NCI-H524 treated with DMSO at 0.1 percent for 48 hours (cell line): ENCODE results near the gene YWHAG.
A peak's percentile ranks its signal among the peaks of the same experiment; 100 is the strongest.
"Not testable (repeated sequence)": the region's sequence is repeated elsewhere in the genome, so short reads cannot be mapped to it uniquely, and the experiment has no call there.

Experiments
- DNase-seq: peaks from one replicate; lab custom pipeline; 2025; lab: John Stamatoyannopoulos, UW

Gene YWHAG

DNA sequence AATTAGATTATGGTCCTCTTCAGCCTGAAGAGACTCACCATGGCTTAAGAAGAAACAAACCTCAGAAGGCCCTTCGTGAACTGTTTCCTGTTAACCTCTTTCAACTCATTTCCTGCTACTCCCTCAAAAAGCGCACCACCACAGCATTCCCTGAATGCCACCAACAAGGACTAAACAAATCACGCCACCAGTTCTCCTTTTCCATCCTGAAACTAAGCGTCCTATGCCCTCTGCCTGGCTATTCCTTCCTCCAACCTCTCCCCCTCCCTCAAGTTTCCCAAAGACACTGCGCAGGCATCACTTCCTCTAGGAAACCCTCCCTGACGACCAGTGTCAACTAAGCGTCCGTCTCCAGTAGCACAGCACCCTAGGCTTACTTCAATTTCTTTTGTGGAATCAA, 12.0 kb downstream of the YWHAG start:
- no peak for DNase-seq

DNA sequence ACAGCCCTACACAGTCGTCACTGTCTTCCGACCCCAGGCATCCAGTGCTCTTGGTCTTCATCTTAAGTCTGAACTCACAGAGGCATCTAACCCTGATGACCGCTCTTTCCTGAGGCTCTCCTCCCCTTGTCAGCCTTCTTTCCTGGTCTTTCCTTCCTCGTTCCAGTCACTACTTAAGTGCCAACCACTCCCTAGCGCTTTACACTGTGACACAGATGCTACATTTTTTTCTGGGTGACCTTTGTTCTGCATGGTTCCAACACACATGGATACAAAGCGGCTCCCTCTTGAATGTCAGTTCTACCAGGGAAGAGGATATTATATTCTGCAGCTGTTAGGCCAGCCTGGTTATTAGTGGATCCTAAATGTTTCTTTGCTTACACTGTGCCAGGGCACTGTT, 12.7 kb downstream of the YWHAG start:
- no peak for DNase-seq

DNA sequence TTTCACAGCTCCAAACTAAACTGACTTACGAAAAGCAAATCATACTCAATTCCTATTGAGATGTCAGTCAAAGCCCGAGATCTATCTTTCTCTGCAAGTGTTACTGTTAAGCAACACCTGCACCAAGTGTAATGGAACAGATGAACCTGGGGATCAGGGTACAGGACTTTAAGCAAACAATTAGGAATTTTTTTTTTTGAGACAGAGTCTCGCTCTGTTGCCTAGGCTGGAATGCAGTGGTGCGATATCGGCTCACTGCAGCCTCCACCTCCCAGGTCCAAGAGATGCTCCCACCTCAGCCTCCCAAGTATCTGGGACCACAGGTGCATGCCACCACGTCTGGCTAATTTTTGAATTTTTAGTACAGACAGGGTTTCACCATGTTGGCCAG, 14.9 kb downstream of the YWHAG start:
- no peak for DNase-seq

DNA sequence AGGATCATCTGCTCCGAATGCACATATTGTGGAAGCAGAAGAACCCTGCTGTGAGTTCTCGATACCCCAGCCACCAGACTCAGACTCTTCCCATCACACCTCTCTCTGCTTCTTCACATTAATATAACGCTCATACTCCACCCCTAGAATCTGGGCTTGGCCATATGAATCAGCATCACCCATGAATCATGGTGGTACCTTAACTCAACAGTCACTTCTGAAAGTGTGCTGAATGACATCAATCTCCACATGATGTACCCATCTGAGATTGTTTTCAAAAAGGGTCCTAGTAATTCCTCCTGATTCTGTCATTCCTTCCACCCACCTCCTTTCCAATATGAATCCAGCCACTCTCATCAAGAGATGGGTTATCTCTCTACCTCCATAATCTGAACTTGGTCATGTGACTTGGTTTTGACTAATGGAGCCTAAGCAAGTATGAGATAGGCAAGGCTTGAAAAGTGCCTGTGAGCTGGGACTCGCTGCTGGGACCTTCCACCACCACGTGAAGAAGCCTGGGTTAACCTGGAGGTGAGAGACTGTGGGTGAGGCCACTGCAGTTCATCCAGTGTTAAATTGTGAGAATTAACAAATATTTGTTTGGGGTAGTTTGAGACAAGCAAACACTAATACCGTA, 15.4 kb downstream of the YWHAG start:
- DNase-seq, result no peak

DNA sequence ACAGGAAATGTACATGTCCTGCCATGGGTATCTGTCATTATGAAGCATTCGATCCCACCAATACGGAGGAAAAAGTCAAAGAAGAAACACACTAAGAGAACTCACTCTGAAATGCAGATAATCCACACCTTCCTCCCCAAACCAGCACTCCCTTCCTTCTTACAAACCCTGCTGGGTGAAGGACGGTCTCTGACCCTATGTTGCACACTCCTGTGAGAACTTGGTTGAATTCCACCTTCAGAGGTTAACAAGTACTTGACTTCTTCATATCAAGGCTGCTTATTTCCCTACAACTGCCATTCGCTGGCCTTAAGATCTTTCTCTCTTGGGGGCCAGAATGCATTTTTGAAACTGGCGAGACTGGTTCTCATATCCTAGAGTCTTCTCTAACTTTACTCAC, 16.6 kb downstream of the YWHAG start:
- DNase-seq, result no peak

DNA sequence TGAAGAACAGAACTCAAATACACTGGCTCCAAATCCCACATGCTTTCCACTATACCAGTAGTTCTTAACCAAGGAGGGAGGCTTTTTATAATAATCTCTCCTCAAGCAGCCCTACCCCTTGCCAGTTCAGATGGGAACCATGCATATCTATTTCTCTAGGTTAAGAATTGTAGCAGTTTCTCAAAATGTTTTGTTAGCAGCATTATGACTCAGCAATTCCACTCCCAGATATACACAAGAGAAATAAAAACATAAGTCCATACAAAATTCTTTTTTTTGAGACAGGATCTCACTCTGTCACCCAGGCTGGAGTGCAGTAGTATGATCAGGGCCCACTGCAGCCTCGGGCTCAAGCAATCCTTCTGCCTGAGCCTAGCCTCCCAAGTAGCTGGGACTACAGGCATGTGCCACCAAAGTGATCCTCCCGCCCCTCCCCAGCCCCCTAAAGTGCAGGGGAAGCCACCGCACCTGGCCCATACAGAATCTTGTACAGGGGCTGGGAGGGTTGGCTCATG, 18.1 kb downstream of the YWHAG start:
- no peak for DNase-seq

DNA sequence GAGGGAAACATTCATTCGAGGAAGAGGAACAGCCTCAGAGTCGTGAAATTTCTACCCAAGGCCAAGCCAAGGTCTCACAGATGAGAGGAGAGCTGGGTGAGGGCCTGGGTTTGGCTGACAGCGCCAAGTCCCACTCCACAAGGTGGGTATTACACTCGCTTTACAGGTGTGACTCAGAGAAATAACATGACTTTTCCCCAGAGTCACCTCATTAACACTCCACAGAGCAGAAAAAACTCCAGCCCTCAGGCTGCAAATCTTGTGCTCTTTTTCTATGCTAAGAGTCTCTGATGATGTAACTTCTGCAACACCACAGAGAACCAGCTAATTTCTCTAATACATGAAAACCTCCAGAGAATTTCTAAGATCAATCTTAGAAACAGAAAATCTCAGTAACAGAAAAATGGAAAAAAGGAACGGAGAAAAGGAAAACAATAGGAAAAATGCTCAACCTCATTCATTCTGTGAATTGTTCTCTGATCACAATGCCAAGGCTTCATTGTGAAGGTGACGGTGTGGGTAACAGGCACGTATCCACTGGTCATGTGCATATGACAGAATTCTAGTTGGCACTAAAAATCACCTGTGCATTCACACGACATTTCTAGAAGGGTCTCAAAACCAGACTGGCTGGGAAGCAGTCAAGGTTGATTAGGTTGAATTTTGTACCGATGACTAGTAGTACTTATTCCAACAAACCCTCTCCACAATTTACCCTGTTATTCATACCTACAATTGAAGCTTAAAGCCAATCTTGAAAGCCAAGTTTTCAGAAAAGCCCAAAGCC, 20.3 kb downstream of the YWHAG start:
- no peak for DNase-seq

DNA sequence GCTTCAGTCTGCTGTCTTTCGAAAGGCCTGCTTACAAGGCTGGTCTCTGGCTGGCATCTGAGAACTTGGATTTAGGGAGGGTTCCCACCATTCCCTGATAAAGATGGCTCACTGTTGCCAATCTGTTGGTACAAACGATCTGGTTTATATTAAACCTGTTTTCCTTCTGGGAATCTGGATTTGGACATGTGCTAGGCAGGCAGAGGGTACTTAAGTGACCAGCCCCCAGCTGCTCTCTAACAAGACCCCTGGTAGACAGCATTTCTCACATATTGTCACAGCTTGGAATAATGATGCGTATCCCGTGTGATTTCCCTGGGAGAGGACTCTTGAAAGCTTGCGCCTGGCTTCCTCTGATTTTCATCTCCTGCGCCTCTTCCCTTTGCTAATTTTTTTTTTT, 21.6 kb downstream of the YWHAG start:
- peak; percentile 60 for DNase-seq

DNA sequence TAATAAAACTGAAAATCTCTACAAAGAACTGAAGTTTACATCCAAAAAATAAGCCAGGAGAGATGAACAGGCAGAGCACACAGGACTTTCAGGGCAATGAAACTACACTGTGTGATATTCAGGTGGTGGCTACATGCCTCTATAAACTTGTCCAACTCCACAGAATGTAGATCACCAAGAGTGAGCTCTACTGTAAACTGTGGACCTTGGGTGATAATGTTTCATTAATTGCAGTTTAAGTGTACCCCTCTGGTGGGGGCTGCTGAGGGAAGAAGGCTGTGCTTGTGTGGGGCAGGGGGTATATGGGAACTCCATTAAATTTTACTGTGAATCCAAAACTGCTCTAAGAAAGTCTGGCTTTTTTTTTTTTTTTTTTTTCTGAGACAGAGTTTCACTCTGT, 22.7 kb downstream of the YWHAG start:
- DNase-seq, result no peak

DNA sequence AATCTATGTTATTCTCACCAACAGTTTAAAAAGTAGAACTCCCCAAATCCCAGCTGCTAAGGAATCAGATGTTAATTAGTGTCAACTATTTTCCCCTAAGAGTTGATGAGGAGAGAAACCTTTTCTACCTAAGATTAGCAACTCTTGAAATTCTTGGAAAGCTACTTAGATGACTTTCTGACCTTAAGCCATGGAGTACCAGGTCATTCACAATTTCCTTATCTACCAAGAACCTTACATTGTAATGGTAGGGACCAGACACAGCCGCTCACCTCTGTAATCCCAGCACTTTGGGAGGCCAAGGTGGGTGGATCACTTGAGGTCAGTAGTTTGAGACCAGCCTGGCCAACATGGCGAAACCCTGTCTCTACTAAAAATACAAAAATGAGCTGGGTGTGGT, 23.4 kb downstream of the YWHAG start:
- DNase-seq, result not testable (repeated sequence)

DNA sequence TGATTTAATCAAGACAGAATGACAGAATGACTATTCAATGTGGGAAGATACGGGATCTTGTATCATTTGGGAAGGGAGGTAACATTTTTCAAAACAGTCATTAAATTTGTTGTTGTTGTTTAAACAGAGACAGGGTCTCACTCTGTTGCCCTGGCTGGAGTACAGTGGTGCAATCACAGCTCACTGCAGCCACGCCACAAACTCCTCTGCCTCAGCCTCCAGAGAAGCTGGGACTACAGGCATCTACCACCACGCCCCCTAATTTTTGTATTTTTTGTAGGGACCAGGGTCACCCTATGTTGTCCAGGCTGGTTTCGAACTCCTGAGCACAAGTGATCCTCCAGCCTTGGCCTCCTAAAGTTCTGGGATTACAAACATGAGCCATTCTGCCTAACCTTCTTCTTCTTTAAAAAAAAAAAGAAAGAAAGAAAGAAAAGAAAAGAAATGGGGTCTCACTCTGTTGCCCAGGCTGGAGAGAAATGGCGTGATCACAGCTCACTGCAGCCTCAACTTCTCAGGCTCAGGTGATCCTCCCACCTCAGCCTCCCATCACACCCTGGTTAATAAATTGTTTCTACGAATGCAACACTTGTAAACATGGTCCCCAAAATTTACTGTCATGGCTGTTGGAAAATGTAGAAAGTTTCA, 24.3 kb downstream of the YWHAG start:
- DNase-seq, result no peak

DNA sequence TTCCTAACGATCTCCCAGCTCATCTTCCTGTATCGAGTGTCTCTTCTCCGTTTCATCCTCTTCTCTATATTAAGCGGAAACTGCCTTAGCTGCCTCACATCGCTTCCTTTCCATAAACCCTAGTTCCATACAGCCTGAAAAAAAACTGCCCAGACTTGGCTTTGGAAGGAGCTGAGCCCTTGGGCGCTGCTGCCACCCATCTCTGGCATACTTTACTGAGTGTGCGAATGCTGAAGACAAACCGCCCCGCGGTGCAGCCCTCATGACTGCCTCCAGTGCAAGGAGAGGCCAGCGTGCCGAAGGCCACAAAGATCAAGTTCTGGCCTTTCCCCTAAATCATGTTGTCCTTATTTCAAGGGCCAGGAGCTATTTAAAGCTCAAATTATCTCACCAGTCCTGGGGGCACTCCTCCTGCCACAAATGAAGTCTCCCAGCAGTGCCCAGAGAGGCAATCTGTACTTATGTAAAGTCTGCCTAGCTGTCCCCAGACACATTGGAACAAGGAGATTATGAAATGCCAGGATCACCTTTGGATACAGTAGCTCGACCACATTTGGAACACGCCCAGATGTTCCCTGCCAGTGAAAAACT, 25.2 kb downstream of the YWHAG start:
- no peak for DNase-seq

DNA sequence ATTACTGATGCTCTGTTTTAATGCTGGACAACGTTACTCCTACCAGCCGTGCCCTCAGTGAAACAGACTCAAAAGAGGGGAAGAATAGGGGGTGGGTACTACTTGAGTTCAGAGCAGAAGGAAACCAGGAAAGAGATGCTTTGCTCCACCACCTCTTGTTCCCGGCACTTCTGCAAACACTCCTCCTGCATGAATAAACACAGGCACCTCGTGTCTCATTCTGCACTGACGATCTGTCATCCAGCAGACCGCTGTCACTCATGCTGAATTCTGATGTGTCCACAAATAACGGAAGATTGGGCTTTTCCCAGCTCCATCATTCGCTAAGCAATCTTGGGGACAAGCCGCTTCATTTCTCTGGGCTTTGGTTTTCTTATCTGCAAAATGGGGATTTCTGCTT, 26.7 kb downstream of the YWHAG start:
- DNase-seq, result no peak

DNA sequence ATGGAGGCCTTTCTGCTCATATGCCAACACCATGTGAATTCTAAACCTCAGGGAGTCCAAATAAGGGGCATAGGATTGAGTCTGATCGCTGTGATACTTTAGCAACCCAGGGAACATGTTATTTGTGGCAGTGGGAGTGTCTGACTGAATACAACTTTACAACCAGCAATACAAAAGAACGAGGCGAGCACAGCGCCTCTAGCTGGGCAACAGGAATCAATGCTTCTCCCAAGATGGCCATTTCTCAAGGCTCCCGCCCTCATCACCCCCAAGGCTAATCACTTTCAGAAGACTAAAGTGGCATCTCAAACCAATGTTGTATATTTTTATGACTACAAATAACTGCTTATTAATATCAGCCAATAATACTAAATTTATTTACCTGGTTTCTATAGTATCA, 28.1 kb downstream of the YWHAG start:
- DNase-seq, result no peak

DNA sequence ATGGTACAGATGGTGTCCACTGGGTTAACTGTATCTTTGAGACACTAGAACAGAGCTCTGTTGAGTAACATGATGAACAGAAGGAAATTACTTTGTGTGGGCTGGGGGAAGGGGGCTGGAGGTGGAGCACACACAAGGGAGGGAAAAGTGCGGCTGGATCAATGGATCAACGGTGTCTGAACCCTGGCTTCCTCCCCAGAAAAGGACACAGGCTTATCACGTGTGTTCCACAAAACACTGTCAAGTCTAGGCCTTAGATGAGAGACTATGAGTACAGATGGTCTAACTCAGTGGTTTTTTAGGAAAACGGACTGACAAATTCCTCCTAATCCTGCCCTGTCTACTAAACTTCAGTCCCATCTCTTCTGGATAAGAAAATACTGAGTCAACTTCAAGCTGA, 28.5 kb downstream of the YWHAG start:
- DNase-seq, result no peak

DNA sequence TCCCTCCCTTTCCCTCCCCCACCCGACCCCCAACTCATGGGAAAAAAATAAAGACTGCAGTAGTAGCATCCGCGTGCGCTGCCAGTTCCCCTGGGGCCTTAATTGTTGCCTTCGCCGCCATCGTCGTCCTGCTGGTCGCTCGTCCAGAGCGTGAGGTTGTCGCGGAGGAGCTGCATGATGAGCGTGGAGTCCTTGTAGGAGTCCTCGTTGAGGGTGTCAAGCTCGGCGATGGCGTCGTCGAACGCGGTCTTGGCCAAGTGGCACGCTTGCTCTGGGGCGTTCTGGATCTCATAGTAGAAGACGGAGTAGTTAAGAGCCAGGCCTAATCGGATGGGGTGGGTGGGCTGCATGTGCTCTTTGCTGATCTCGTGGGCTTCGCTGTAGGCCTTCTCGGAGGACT, 29.3 kb downstream of the YWHAG start:
- DNase-seq, result no peak

DNA sequence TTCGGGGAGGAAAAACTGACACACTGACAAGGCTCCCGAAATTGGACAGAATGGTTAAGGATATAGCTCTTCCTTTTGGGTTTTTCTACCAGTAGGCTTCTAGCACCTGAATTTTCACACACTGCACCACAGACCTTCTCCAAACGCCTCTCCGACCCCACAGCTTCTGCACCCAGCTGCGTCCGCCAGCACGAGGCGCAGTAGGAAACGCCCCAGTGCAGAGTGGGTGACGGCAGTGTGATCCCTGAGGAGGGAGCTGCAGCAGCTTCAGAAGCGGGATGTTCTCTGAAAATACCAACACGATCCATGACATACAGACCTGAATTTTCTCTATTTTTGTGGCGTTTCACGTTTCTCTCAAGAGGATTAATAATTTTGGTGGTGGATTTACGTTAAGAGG, 30.4 kb downstream of the YWHAG start:
- no peak for DNase-seq

DNA sequence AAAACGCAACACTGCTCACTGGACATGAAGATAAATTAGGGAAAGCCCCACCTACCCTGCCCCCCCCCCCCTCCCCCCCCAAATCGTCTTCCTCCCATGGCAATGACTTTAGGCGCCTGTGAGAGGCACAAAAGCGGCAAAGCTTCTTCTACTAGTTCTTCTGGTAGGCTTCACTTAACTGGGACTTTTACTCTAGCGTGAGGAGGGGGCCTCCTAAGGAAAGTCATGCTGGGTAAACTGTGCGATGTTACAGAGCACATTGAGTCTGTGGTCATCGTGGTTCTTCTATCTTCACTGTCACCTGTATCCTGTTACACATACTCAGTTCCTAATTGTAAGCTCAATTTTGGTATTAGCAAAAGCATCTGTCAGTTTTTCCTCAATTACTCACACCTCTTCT, 31.2 kb downstream of the YWHAG start:
- no peak for DNase-seq

DNA sequence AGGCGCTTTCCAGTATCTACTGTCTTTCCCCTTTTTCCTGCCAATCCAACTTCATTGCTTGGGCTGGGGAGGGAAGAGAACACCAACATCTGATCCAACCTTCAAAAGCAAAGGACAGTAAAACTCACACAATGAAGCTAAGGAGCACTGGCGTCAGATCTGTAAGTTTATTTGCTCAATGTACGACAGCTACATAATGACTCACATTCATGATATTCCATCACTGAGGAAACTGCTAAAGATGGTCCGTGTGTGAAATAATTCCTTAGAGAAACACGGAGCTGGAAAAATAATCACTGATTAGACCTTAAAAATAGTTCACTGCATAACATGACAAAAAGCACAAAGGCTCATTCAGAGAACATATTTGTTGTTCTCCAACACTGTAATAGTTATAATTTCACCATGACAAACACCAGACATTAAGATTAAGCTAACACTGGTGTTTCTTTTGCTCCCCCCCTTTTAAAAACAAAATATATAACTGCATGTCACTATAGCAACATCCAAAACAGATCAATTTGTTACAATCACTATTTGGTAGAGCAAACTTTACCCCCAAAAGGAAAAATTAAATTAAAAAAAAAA, 32.1 kb downstream of the YWHAG start:
- no peak for DNase-seq

DNA sequence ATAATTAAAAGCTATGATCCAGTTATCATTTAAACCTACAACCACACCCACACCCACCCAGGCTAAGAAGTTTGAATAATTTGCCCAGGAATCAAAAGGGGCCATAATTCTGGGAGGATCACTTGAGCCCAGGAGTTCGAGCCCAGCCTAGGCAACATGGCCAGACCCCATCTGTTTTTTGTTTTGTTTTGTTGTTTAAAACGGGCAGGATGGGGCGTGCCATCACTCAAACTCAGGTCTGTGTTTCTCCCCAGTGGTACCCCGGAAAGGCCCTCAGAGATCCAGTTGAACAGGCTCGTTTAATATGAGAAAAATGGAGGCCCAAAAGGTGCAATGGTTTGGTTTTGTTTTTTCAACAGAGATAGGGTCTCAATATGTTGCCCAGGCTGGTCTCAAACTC, 33.0 kb downstream of the YWHAG start:
- no peak for DNase-seq

DNA sequence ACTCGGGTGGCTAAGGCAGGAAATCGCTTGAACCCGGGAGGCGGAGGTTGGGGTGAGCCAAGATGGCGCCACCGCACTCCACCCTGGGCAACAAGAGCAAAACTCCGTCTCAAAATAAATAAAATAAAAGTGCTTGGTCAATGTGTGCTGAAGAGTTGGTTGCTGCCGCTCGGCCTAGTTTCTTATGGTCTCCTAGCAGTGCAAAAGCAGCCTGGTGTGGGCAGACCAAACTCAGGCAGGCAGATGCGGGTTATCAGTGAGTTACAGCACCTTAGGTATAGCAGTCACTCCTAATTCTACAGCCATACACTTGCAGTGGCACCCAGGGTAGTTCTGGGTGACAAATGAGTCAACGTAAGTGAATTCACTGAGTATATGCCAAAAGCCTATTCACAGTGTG, 33.7 kb downstream of the YWHAG start:
- DNase-seq, result no peak
